HG03432 (cell line): ENCODE results near the gene CAVIN2.

Source experiments
- ATAC-seq: cut with Tn5 transposase; IDR thresholded peaks from one replicate; pipeline ENCODE4 v1.9.1; 2021; ENCODE audit warnings: mild to moderate bottlenecking, moderate library complexity; ENCODE audit not compliant: unreplicated experiment

CAVIN2 gene

DNA sequence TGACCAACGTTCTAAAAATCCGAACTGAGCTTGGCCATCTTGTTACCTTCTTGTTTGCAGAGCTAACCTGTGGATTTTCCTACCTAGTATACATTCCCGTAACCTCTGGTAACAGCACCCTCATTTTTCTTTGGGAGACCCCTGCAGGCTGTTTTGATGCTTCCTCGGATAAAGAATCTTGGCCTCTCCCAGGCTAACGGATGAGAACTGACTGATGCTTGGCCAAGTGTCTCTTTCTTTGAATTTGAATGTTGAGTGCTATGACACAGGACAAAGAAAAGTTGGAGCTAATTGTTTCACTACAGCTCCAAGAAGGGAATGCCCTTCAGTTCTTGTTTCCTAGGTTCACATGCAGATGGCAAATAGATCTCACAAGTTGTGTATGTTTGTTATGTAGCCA, 19.3 kb upstream of the CAVIN2 start:
- ATAC-seq: no peak

GRCh38 chr2:191864628-191865374, 17.9 kb upstream of the CAVIN2 start:
- no peak for ATAC-seq

DNA sequence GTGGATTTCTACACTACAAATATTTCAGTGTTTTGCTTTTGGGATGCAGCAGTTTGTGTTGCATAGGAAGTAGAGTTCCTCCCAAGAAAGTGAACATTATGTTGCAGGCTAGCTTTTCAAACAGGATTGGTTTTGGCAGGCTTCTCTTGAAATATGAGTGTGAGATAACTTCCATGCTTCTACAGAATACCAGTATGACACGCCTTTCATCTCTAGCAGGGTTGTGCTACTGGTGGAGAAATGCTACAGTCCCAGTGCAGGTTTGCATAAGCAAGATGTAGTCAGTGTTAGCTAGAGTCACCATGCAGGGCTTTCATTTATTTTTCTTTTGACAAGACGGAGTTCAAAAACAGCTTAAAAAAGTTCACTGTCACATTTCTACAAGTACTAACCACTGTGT, 17.1 kb upstream of the CAVIN2 start:
- ATAC-seq: no peak

- ATAC-seq: no peak
Measured at GRCh38 chr2:191862156-191862775, 15.4 kb upstream of the CAVIN2 start.

DNA sequence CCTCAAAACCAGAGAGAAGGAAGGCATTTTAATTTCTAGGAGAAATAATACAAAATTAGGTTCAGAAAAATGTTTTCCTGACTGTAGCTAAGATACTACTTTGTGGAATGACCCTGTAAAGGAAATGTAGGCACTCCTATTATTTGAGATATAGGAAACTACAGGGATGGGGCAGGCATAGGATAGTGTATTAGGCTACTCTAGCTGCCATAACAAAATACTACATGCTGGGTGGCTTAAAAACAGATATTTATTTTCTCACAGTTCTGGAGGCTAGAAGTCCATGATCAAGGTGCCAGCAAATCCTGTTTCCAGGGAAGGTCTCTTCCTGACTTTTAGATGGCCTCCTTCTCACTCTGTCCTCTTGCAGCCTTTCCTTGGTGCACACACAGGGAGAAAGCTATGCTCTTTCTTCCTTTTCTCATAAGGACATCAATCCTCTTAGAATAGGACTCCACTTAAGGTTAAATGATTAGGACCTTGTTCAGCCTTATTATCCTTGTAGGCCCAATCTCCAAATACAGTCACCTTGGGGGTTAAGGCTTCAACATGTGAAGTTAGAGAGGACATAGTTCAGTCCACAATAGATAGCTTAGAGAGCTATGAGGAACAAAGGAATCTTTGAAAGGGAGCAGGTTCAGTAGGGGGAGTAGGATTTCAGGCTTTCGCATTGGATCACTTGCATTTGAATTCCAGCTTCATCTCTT, 14.0 kb upstream of the CAVIN2 start:
- no peak for ATAC-seq

DNA sequence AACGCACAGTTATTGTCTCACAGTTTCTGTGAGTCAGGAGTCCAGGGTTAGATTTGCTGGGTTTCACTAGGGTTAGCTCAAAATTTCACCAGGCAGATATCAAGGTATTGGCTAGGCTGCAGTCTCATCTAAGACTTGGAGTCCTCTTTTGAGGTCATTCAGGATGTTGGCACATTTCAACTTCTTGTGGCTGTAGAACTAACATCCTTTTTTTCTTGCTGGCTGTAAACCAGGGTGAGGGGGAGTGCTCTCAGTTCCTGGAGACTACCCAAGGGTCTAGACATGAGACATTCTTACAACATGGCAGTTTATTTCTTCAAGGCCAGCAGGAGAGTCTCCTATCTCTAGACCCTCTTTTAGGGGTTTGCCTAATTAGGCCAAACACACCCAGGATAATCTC, 12.8 kb upstream of the CAVIN2 start:
- ATAC-seq: no peak

DNA sequence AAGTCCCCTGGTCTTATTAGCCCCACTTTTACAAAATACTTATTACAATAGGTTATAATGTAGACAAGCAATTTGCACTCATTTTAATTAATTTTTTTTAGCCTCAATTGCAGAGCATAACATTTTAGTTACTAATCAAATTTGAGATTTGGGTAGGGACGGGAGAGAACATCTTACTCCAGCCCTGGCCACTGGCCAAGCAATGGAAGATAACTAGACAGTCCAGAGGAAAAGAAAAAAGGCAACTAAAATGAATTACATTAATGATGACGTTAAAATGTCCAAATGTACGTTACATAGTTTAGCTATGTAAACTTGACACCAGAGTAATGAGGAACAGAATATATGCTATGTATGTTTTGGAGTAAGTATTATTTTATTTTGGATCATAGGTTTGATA, 11.0 kb upstream of the CAVIN2 start:
- ATAC-seq: no peak

GRCh38 chr2:191857259-191857805, 10.4 kb upstream of the CAVIN2 start:
- ATAC-seq: no peak

- ATAC-seq: no peak
Measured at GRCh38 chr2:191856111-191856876, 9.4 kb upstream of the CAVIN2 start.

DNA sequence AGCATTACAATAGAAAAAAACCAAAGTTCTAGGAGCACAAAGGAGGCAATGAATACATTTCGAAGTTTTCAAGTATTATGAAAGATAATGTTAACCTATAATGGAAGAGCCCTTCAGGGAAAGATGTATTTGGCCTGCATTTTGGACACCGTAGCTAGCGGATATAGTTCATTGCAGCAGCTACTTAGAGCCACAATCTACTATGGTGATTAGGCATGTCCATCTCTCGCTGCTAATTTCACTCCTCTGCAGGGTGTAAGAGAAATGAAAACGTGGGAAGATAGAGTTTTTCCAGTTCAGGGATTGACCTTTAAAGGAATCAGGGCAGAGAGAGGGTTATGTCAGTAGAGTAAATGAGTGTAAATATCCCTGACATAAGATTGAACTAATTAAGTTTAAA, 8.5 kb upstream of the CAVIN2 start:
- ATAC-seq: no peak

GRCh38 chr2:191854382-191855372, 7.8 kb upstream of the CAVIN2 start:
- no peak for ATAC-seq

DNA sequence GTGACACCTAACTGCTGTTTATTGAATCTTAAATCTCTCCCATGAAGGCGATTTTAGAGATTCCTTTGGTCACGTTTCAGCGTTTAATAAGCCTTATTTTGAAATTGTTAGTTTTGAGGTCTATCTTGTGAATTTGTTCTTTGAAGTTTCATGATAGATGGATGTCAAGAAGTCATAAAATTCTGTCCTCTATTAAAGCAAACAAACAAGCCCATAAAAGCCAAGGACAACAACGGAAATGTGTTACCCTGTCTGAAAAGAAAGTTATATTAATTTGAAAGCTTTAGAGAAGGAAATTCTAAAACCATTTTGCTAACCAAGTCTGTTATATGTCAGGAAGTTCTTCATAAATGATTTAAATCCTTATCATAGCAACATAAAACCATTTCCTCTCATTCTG, 7.0 kb upstream of the CAVIN2 start:
- no peak for ATAC-seq

DNA sequence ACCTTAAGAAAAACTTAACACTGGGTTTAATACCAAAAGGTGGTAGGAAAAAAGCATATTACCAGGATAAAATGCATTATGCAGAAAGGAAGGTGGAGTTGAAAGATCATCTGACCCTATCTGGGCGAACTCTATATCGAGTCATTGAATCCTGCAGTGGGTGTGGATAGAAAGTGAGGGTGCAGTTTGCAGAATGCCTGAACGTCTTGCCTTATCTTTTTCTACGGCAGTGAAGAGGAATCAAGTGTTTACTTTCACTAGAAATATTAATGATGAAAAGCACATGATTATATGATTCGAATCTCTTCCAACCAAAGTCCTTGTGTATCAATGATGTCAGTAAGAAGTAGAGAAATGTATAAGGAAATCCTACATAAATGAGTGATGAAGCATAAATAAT, 4.3 kb upstream of the CAVIN2 start:
- no peak for ATAC-seq

GRCh38 chr2:191848771-191849767, 2.2 kb upstream of the CAVIN2 start:
- no peak for ATAC-seq

GRCh38 chr2:191847764-191848163, 876 bp upstream of the CAVIN2 start:
- ATAC-seq: no peak

GRCh38 chr2:191845876-191846514, 893 bp downstream of the CAVIN2 start:
- ATAC-seq: peak; percentile 29

- ATAC-seq: no peak
Measured at GRCh38 chr2:191845248-191845715, 1.6 kb downstream of the CAVIN2 start.

- no peak for ATAC-seq
Measured at GRCh38 chr2:191844706-191845105, 2.2 kb downstream of the CAVIN2 start.
